ENCODE results near the gene SDC3.

The SDC3 gene

GRCh38 chr1:30903343-30904034 lies 5.1 kb downstream of the SDC3 start:
- DNase-seq: no peak

GRCh38 chr1:30902593-30903290 lies 5.8 kb downstream of the SDC3 start:
- no peak for DNase-seq

GRCh38 chr1:30901798-30902581 lies 6.6 kb downstream of the SDC3 start:
- DNase-seq: no peak

GRCh38 chr1:30900931-30901560 lies 7.5 kb downstream of the SDC3 start:
- DNase-seq: no peak

- no peak for DNase-seq
Measured at GRCh38 chr1:30900486-30900885, 8.1 kb downstream of the SDC3 start.

GRCh38 chr1:30899577-30900389 lies 8.8 kb downstream of the SDC3 start:
- DNase-seq: no peak

- no peak for DNase-seq
Measured at GRCh38 chr1:30898031-30898815, 10.3 kb downstream of the SDC3 start.

- DNase-seq: no peak
Measured at GRCh38 chr1:30896905-30897304, 11.7 kb downstream of the SDC3 start.

GRCh38 chr1:30895944-30896660 lies 12.5 kb downstream of the SDC3 start:
- no peak for DNase-seq

- DNase-seq: no peak
Measured at GRCh38 chr1:30895382-30895943, 13.1 kb downstream of the SDC3 start.

- no peak for DNase-seq
Measured at GRCh38 chr1:30894508-30894973, 14.0 kb downstream of the SDC3 start.

- no peak for DNase-seq
Measured at GRCh38 chr1:30893776-30894507, 14.6 kb downstream of the SDC3 start.

- DNase-seq: no peak
Measured at GRCh38 chr1:30892671-30893073, 15.9 kb downstream of the SDC3 start.

GRCh38 chr1:30891227-30891552 lies 17.4 kb downstream of the SDC3 start:
- DNase-seq: no peak

- no peak for DNase-seq
Measured at GRCh38 chr1:30890502-30891226, 17.9 kb downstream of the SDC3 start.

GRCh38 chr1:30889511-30889910 lies 19.0 kb downstream of the SDC3 start:
- DNase-seq: no peak

GRCh38 chr1:30888975-30889374 lies 19.6 kb downstream of the SDC3 start:
- no peak for DNase-seq

GRCh38 chr1:30888391-30888790 lies 20.2 kb downstream of the SDC3 start:
- DNase-seq: no peak

All from eye (tissue), 1 donor.